CD14-positive monocyte (primary cell): Measurements from ENCODE around the gene GPR39. TPM values are rescaled to one million over a fixed set of nuclear protein-coding genes. Genes with fewer than 3 reads are reported as not detected.

Source experiments
- DNase-seq, 3 donors: peaks; one replicate each; pipeline ENCODE4 v3.0.0-alpha.2; 2011 to 2022
- H2AFZ ChIP-seq: 2 replicates; pipeline ENCODE4 v1.6.0; 2012; ENCODE audit warnings: mild to moderate bottlenecking, low read depth, low read length, inconsistent platforms; ENCODE audit not compliant: insufficient read depth, poor library complexity, severe bottlenecking
- H3K27ac ChIP-seq, 2 donors: 1 replicate in 1 of 2; 2 replicates in 1 of 2; pipeline ENCODE4 v1.5.1; 2012 to 2013; ENCODE audit warnings: low read length in 2 of 2, control low read depth in 1 of 2, inconsistent platforms in 1 of 2, low read depth in 1 of 2, mild to moderate bottlenecking in 1 of 2
- H3K27me3 ChIP-seq, 2 donors: one replicate each; pipeline versions ENCODE4 v1.6.0 to v1.6.1; 2011 to 2013; ENCODE audit warnings: low read length in 2 of 2; ENCODE audit not compliant: control insufficient read depth in 2 of 2, insufficient read depth in 2 of 2
- H3K36me3 ChIP-seq, 2 donors: replicated peaks in 1 of 2; 1 replicate in 1 of 2; 2 replicates in 1 of 2; pipeline versions ENCODE4 v1.5.1 to v1.6.1; 2012 to 2013; ENCODE audit warnings: low read length in 2 of 2, control low read depth in 1 of 2, inconsistent platforms in 1 of 2, mild to moderate bottlenecking in 1 of 2; ENCODE audit not compliant: insufficient read depth in 2 of 2, control insufficient read depth in 1 of 2
- H3K4me1 ChIP-seq, 2 donors: 1 replicate in 1 of 2; 2 replicates in 1 of 2; pipeline versions ENCODE4 v1.5.1 to v1.6.1; 2012 to 2013; ENCODE audit warnings: low read length in 2 of 2, control low read depth in 1 of 2, inconsistent platforms in 1 of 2, mild to moderate bottlenecking in 1 of 2, moderate library complexity in 1 of 2; ENCODE audit not compliant: insufficient read depth in 2 of 2, control insufficient read depth in 1 of 2
- H3K4me2 ChIP-seq: replicated peaks from 2 replicates; pipeline ENCODE3; 2012; ENCODE audit warnings: low read length, moderate library complexity, mild to moderate bottlenecking; ENCODE audit not compliant: poor library complexity, severe bottlenecking; ENCODE audit errors: extremely low read depth
- H3K4me3 ChIP-seq, 3 experiments: fragments of 200-600 bp in 1 of 3; sonication (generic) in 1 of 3; replicated peaks in 1 of 3; 1 replicate in 2 of 3; 2 replicates in 1 of 3; pipeline ENCODE4 v1.5.1; 2011 to 2013; ENCODE audit warnings: low read length in 3 of 3, mild to moderate bottlenecking in 3 of 3, control low read depth in 2 of 3, low read depth in 2 of 3, inconsistent platforms in 1 of 3, moderate library complexity in 1 of 3
- H3K79me2 ChIP-seq: 2 replicates; pipeline ENCODE4 v1.6.0; 2012; ENCODE audit warnings: mild to moderate bottlenecking, control low read depth, inconsistent platforms, low read length, moderate library complexity; ENCODE audit not compliant: insufficient read depth
- H3K9ac ChIP-seq: 2 replicates; pipeline ENCODE4 v1.6.0; 2017; ENCODE audit warnings: low read length, mild to moderate bottlenecking; ENCODE audit not compliant: insufficient read depth, poor library complexity, severe bottlenecking
- H3K9me3 ChIP-seq, 2 donors: replicated peaks in 1 of 2; 1 replicate in 1 of 2; 2 replicates in 1 of 2; pipeline versions ENCODE4 v1.5.1 to v1.6.1; 2012 to 2013; ENCODE audit warnings: low read length in 2 of 2, control low read depth in 1 of 2; ENCODE audit not compliant: control insufficient read depth in 1 of 2, insufficient read depth in 1 of 2
- H4K20me1 ChIP-seq: 2 replicates; pipeline ENCODE4 v1.6.0; 2012; ENCODE audit warnings: mild to moderate bottlenecking, low read length, control low read depth, moderate library complexity; ENCODE audit not compliant: insufficient read depth
- H3K27ac Mint-ChIP-seq, 7 donors: one replicate each; pipeline ENCODE4 v1.8.0; 2020; ENCODE audit warnings: mild to moderate bottlenecking in 7 of 7, mixed read lengths in 7 of 7, moderate library complexity in 6 of 7, inconsistent platforms in 2 of 7
- H3K27me3 Mint-ChIP-seq, 3 donors: one replicate each; pipeline ENCODE4 v1.8.0; 2021 to 2022; ENCODE audit warnings: low read depth in 3 of 3, mild to moderate bottlenecking in 3 of 3, mixed read lengths in 3 of 3, moderate library complexity in 3 of 3, inconsistent platforms in 1 of 3
- H3K36me3 Mint-ChIP-seq, 2 donors: one replicate each; pipeline ENCODE4 v1.8.0; 2020; ENCODE audit warnings: mixed read lengths in 2 of 2, inconsistent platforms in 1 of 2, mild to moderate bottlenecking in 1 of 2
- H3K4me1 Mint-ChIP-seq: one replicate; pipeline ENCODE4 v1.8.0; 2020; ENCODE audit warnings: mild to moderate bottlenecking, mixed read lengths
- H3K4me3 Mint-ChIP-seq, 2 donors: one replicate each; pipeline ENCODE4 v1.8.0; 2020; ENCODE audit warnings: mild to moderate bottlenecking in 2 of 2, mixed read lengths in 2 of 2, moderate library complexity in 1 of 2
- H3K9me3 Mint-ChIP-seq, 7 donors: one replicate each; pipeline ENCODE4 v1.8.0; 2020 to 2022; ENCODE audit warnings: mixed read lengths in 7 of 7, mild to moderate bottlenecking in 6 of 7, moderate library complexity in 6 of 7, inconsistent platforms in 2 of 7
- CTCF ChIP-seq: fragments of 200-600 bp; IDR thresholded peaks from one replicate; pipeline ENCODE4 v1.8.0; 2022; ENCODE audit warnings: antibody characterized with exemption, mild to moderate bottlenecking
- WGBS: methylation state at CpG from one replicate; pipeline ENCODE4 v1.1.5; 2013; ENCODE audit warnings: missing lambda C conversion rate; ENCODE audit not compliant: insufficient coverage; 5-methylcytosine and 5-hydroxymethylcytosine counted together
- intact Hi-C, 2 donors: fragments of 100-400 bp; cut with micrococcal nuclease; formaldehyde crosslinking; loops; one replicate each; pipeline versions ENCODE4 v1.15.0 to v1.15.1; 2023
- polyA plus RNA-seq, 3 donors: library from polyadenylated mRNA; depleted of rRNA in 1 of 3; unstranded in 2 of 3; stranded (reverse) in 1 of 3; fragments of 300-500 nt in 2 of 3; fragments of >200 nt in 1 of 3; fragmentation: Illumina TruSeq in 2 of 3; gene quantifications; 1 replicate in 2 of 3; 2 replicates in 1 of 3; pipeline ENCODE4 v1.2.3, GENCODE V29; 2012 to 2021

GPR39 gene
- polyA plus RNA-seq, 3 donors, result 0.12 TPM; not detected in 2

- peaks cover 0 to 8% (median 1%) of the 10 kb centered on the region in 7 donors for H3K9me3 Mint-ChIP-seq
- WGBS, result no CpG with 5 or more reads among the region's 6 CpGs
- intact Hi-C loops, result no loop called here
These were observed 3.3 kb downstream of the GPR39 start for GRCh38 chr2:132419941-132420340.

More at GRCh38 chr2:132419941-132420340, 3.3 kb downstream of the GPR39 start:
- Histone ChIP-seq H3K36me3 (no peaks in the 10 kb centered on the region), H3K9me3 (no peaks in the 10 kb centered on the region), H3K4me2 (no peak overlapping the region), H3K27me3 (peaks cover 13 to 44% of the 10 kb centered on the region in 2 donors), H3K4me3 (no peak overlapping the region), H4K20me1 (no peaks in the 10 kb centered on the region), H3K27ac (no peak overlapping the region), H3K9ac (no peak overlapping the region), H3K4me1 (peaks cover 12% of the 10 kb centered on the region in 2 donors), H3K79me2 (no peaks in the 10 kb centered on the region), H2AFZ (no peak overlapping the region)
- no peak overlapping the region for H3K27ac Mint-ChIP-seq
- no peak for DNase-seq
- no peak for TF ChIP-seq CTCF
- peaks cover 0 to 2% of the 10 kb centered on the region in 2 donors for H3K36me3 Mint-ChIP-seq
- peaks cover 11% of the 10 kb centered on the region for H3K4me1 Mint-ChIP-seq
- H3K4me3 Mint-ChIP-seq, result no peak overlapping the region
- H3K27me3 Mint-ChIP-seq, result peaks cover 38 to 52% (median 41%) of the 10 kb centered on the region in 3 donors
